ENCODE data around the gene ACTR3.
A peak's percentile ranks its signal among the peaks of the same experiment; 100 is the strongest.
"Not testable (repeated sequence)": the region's sequence is repeated elsewhere in the genome, so short reads cannot be mapped to it uniquely, and the experiment has no call there.

Gene ACTR3

DNA sequence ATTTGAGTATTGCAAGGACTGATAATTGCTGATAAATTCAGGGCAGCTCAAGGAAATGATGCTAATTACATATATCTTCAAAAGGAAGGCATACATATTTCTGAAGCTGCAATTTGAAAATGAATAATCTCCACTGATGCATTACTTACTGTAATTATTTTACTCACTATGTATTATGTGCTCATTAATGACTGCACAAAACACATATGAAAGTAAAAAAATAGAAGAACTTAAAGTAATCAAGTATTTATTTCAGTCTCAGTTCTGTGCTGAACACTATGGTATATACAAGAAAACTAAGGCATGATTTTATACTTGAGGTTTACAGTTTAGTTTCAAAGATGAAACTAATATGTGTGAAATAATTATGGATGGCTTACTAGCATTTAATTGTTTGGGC, 9.3 kb downstream of the ACTR3 start:
- FAIRE-seq (peak; percentile 69), DNase-seq (ENCODE audit: insufficient read length, low spot score) (no peak)

DNA sequence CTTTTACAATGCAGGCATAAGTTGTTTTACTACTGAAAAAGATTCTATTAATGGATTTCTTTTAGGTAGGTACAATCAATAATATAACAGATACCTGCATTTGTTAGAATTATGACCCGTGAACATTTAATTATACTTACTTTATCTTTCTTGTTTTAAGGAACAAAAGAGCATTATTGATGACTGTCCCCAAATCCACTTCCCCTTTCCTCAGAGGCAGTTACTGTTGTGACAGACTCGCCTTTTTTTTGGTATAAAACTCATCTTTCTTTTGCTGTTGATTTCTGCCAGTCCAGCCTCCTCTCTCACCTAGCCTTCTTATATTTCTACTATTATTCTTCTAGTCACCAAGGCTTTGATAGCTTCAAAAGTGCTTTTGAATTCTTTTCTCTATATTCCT, 12.1 kb downstream of the ACTR3 start:
- DNase-seq (ENCODE audit: insufficient read length, low spot score) = no peak
- FAIRE-seq = peak; percentile 89

DNA sequence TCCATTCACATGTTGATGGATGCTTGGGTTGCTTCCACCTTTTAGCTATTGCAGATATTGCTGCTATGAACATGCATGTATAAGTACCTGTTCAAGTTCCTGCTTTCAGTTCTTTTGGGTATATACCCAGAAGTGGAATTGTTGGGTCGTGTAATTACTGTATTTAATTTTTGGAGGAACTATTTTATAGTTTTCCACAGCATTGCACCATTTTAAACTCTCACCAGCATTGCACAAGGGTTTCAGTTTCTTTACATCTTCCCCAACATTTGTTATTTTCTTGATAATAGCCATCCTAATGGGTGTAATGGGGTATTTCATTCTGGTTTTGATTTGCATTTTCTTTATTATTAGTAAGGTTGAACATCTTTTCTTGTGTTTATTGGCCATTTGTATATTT, 16.0 kb downstream of the ACTR3 start:
- peak; percentile 68 for FAIRE-seq

DNA sequence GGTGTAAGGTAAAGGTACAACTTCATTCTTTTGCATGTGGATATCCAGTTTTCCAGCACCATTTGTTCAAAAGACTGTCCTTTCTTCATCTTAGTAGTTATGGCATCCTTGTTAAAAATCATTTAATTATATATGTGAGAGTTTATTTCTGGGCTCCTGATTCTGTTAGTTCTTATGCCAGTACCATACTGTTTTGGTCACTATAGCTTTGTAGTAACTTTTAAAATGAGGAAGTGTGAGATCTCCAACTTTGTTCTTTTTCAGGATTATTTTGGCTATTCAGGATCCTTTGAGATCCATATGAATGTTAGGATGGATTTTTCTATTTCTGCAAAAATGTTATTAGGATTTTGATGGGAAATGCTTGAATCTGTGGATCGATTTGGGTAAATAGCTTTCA, 16.8 kb downstream of the ACTR3 start:
- FAIRE-seq = peak; percentile 40
- no peak for DNase-seq (ENCODE audit: insufficient read length, low spot score)

More for the DNA sequence above, 16.0 kb downstream of the ACTR3 start:
- no peak for DNase-seq (ENCODE audit: insufficient read length, low spot score)

DNA sequence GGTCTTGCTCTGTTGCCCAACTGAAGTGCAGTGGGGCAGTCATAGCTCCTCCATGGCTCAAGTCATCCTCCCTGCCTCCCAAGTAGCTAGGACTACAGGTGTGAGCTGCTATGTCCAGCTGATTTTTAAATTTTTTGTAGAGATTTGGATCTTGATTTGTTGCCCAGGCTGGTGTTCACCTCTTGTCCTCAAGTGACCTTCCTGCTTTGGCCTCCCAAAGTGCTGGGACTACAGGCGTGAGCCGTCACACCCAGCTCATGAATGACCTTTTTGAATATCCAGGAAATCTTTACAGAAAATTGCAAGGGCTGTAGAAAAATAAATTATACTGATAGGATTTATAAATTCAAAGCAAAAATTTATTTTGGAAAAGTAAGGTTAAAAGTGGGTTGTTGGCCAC, 17.4 kb downstream of the ACTR3 start:
- no peak for DNase-seq (ENCODE audit: insufficient read length, low spot score)
- FAIRE-seq = no peak

DNA sequence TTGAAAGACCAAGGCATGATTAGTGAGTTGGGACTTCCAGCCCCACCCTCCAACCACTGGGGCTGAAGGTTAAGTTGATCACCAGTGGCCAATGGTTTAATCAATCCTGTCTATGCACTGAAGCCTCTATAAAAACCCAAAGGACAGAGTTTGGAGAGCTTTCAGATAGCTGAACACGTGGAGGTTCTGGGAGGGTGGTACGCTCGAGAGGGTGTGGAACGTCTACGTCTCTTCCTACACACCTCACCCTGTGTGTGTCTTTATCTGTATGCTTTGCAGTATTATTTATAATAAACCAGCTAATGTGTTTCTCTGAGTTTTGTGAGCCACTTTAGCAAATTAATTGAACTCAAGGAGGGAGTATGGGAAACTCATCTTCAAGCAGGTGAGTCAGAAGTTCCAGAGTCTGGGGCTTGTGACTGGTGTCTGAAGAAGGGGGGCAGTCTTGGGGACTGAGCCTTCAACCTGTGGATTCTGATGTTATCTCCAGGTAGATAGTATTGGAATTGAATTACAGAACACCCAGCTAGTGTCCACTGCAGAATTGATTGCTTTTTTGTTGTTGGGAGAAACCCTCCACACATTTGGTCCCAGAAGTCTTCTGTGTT, 20.3 kb downstream of the ACTR3 start:
- DNase-seq (ENCODE audit: insufficient read length, low spot score) (no peak), FAIRE-seq (peak; percentile 64)

DNA sequence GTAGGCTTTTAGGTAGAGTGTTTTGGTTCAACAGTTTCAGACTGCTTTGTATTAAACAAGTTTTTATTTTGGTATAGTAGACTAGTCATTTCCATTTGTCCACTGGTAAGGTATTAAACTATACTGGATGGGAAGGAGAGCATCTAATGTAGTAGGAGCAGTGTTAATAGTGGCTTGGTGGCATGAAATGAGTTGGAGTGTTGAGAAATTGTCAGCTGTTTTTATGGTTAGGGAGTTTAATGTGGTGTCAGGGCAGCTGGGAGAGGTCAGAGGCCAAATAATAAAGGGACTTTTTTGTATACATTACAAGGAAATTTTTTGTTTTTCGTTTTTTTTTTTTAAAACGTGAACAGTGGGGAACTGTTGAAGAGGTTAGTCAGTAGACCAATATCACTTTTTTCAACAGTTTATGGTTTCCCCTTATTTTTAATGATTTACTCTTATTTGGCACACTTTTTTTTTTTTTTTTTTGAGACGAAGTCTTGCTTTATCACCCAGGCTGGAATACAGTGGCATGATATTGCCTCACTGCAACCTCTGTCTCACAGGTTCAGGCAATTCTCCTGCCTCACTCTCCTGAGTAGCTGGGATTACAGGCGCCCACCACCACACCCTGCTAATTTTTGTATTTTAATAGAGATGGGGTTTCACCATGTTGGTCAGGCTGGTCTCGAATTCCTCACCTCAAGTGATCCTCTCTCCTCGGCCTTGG, 21.2 kb downstream of the ACTR3 start:
- DNase-seq (ENCODE audit: insufficient read length, low spot score) = no peak
- peak; percentile 37 for FAIRE-seq

DNA sequence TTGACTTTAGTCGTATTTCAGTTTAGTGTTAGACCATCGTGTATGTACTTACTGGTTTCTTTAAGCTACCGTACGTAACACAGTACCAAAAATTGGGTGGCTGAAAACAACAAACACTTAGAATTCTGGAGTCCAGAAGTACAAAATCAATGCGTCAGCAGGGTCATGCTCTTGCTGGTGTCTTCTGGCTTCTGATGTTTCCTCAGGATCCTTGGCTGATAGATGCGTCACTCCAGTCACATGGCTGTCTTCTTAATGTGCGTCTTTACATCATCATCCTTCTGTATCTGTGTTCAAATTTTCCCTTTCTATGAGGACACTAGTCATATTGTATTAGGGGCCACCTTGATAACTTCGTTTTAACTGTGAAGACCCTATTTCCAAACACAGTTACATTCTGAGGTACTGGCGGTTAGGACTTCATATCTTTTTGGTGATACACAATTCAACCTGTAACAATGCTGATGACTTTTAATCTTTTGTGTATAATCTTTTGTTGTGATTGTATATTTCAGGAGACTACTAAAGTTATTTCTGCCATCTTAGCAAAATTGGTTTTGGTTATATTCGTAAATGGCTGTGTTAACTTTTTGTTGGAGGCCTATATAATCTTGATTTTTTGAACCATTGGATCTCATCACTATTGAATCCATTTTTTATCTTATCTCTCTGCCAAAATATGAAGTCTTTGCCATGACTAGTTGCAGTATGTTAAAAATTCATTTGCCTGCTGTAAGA, 25.4 kb downstream of the ACTR3 start:
- FAIRE-seq = peak; percentile 73
- DNase-seq (ENCODE audit: insufficient read length, low spot score) = no peak

DNA sequence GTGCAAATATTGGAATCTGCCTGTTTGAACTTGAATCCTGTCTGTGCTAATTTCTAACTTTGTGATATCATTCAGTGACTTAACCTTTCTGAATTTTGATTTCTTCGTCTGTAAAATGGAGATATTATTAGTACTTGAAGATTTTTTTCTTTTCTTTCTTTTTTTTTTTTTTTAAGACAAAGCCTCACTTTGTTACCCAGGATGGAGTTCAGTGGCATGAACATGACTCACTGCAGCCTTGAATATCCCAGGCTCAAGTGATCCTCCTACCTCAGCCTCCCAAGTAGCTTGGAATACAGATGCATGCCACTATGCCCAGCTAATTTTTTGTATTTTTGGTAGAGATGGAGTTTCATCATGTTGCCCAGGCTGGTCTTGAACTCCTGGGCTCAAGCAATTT, 28.3 kb downstream of the ACTR3 start:
- DNase-seq (ENCODE audit: insufficient read length, low spot score) (no peak), FAIRE-seq (no peak)

DNA sequence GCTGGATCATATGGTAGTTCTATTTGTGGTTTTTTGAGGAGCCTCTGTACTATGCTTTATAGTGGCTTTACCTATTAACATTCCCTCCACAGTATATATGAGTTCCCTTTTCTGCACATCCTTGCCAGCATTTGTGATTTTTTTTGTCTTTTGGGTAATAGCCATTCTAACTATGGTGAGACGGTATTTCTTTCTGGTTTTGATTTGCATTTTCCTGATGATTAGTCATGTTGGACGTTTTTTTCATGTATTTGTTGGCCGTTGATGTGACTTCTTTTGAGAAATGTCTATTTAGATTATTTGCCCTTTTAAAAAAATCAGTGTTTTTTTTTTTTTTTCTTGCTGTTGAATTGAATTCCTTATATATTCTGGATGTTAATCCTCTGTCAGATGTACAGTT, 31.1 kb downstream of the ACTR3 start:
- DNase-seq (ENCODE audit: insufficient read length, low spot score) = no peak
- FAIRE-seq = peak; percentile 44

DNA sequence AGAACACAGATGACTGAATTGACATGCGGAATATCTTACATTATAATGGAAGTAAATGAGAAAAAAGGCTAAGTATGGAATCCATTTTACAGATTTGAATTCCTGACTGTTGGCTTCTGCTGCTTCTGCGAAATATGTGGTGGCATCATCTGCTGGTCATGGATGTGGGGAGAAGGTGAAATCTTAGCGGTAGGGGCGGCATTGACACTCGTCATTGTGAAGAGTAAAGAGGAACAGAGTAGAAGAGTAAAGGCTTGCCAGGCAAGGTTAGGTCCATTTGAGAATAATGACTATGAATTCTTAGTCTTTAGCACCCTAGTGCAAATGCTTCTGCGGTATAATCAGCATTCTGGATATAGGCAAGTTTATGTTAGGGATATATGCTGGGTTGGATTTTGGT, 32.4 kb downstream of the ACTR3 start:
- FAIRE-seq (peak; percentile 56), DNase-seq (ENCODE audit: insufficient read length, low spot score) (no peak)

DNA sequence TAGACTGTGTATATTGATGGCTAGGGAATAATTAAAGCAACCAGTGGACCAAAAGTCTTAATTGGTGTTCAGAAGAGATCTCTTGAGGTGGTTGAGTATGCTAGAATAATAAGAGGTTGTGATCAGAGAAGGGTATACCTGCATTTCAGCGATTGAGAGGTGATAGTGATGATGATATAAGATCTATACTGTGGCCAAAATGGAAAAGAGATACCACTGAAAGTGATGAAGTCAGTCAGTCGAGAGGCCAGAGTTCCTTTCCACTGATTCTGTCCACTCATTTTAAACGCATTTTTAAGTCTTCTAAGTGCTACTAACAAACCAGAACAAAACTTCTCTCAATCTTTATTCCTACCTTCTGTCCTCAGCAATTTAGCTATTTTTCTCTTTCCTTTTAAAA, 32.9 kb downstream of the ACTR3 start:
- peak; percentile 76 for FAIRE-seq
- DNase-seq (ENCODE audit: insufficient read length, low spot score) = no peak

DNA sequence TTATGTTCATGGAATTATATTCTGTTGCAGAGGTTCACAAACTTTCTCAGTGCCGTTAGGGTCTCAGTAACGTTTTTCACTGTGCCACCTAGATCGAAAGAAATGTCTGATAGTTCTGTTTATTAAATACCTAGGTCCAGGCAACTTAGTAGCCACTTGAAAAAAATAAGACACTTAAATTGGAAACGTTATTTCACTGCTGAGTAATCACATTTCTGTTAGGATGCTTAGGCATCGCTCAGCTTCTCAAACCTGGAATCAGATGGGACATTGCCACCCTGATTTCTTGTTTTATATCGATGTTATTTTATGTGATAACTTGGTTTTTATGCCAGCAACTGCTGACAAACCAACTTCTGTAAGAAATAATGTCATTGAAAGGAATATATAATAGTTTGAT, 36.0 kb downstream of the ACTR3 start:
- FAIRE-seq = no peak
- DNase-seq (ENCODE audit: insufficient read length, low spot score) = no peak

DNA sequence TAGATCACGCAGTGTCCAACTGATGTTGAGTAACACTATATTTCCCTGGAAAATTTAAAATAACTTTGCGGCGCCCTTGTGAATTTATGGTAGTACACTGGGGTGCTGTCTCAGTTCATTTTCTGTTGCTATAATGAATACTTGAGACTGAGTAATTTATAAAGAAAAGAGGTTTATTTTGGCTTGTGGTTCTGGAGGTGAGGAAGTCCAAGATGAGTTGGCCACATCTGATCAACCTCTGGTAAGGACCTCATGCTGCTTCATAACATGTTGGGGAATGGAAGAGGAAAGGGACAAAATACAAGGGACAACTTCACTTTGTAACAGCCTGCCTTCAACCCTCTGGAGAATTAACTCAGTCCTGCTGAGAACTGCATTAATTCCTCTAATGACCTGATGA, 36.4 kb downstream of the ACTR3 start:
- FAIRE-seq (no peak), DNase-seq (ENCODE audit: insufficient read length, low spot score) (no peak)

DNA sequence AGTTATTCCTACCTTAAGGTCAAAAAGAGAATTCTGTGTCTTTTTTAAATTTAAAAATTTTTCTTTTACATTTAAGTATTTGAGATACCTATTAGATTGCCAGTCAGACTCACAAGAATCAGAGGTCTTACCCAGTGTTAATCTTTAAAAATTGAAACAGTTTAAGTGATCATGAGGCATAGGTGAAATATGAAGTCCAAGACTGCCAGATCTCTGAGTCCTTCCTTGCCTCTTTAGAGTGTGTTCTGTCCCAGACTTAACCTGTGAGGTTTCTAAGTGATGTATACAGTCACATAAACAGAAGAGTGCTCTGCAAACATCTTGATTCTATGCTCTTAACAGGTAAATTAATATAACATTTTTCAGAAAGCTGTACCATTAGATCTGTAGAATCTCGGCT, 40.6 kb downstream of the ACTR3 start:
- DNase-seq (ENCODE audit: insufficient read length, low spot score) (no peak), FAIRE-seq (no peak)

DNA sequence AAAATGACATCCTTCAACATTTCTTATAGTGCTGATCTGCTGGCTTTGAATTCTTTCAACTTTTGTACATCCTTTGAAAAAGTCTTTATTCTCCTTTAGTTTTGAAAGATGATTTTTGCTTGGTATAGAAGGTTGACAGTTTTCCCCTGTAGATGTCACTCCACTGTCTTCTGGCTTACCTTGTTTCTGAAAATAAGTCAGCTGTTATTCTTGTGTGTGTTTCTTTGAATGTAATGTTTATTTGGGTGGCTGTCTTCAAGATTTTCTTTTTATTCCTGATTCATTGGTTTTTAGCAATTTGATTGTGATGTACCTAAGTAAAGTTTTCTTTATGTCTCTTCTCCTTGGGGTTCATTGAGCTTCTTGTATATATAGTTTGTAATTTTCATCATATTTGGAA, 47.6 kb downstream of the ACTR3 start:
- FAIRE-seq = no peak
- DNase-seq (ENCODE audit: insufficient read length, low spot score) = no peak

DNA sequence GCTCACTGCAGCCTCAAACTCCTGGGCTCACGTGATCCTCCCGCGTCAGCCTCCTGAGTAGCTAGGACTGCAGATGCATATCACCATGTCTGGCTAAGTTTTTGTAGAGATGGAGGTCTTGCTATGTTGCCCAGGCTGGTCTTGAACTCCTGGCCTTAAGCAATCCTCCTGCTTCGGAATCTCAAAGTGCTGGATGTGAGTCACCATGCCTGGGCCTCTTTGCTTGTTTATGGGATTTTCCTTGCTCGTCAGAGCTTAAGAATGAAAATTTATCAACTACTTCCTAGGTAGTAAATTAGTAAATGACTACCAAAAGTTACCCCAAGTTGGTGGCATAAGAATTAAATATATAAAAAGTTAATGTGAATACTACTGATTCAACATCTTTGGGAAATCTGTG, 51.0 kb downstream of the ACTR3 start:
- FAIRE-seq = no peak
- DNase-seq (ENCODE audit: insufficient read length, low spot score) = no peak

DNA sequence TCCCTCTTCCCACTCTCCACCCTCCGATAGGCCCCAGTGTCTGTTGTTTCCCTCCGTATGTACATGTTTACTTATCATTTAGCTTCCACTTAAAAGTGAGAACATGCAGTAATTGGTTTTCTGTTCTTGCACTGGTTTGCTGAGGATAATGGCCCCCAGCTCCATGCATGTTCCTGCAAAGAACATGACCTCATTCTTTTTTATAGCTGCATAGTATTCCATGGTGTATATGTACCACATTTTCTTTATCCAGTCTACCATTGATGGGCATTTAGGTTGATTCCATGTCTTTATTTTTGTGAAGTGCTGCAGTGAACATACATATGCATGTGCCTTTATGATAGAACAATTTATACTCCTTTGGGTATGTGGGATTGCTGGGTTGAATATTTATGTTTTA, 55.9 kb downstream of the ACTR3 start:
- not testable (repeated sequence) for DNase-seq (ENCODE audit: insufficient read length, low spot score); FAIRE-seq

DNA sequence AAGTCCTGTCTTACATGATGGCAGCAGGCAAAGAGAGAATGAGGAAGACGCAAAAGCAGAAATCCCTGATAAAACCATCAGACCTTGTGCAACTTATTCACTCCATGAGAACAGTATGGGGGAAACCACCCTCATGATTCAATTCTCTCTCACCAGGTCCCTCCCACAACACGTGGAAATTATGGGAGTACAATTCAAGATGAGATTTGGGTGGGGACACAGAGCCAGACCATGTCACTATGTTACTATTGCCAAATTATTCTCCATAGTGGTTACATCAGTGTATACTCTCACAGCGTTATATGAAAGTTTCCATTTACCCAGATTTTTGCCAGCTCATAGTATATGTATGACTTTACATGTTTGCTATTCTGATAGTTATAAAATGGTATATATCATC, 61.0 kb downstream of the ACTR3 start:
- not testable (repeated sequence) for FAIRE-seq; DNase-seq (ENCODE audit: insufficient read length, low spot score)

DNA sequence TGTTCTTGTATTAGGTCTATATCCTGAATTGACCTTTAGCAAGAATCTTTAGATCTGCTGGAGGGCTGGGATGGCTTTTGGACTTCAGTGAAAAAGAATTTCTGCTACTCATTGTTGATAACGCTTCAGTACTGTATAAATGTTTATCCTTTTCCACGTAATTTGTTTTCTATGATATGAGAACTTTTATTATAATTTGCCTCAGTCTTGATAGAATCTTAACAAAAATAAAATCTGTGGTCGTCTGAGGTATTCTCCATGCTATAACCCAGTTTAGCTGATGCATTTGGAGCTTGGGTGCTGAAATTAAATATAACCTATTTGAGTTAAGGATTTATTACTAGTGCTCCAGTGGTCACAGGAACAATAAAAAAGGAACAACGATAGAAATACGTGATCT, 71.1 kb downstream of the ACTR3 start:
- DNase-seq (ENCODE audit: insufficient read length, low spot score) (no peak), FAIRE-seq (peak; percentile 68)

DNA sequence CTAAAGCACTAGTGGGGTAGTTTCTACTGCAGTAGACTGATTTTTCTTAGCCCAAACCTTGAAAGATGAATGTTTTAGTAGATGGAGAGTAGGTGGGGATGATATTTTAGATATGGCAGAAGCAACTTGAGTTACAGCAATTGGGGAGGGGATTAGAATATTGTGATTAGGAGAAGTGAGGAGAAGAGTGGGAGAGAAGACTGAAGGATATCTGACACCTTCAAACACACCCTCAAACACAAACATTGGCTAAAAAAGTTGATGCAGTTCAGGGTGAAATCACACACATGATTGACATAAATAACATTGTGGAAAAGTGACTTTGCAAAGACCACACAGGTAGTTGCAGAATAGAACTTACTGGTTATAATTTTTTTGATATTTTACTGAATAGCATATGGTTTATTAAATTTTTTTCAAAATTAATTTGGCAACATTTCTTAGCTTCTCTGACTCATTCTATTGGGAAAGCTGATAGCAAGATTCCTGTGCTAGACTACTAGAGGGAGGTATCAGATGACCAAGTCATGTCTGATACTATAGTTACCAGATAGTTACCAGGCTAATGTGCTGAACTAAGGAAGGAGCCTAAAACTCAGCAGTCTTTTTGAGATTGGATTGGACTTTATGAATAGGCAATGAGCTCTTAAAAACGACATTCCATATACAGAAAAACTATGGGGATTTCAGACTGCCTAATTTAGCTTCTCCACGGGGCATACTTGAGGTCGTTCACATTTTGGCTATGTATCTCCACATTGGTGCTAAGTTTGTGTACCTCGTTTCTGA, 73.0 kb downstream of the ACTR3 start:
- FAIRE-seq (peak; percentile 57), DNase-seq (ENCODE audit: insufficient read length, low spot score) (no peak)

All from GM19239 (cell line).